Lung (tissue), 12 donors: ENCODE data around the gene BOD1L1. TPM values are rescaled to one million over a fixed set of nuclear protein-coding genes. Genes with fewer than 3 reads are reported as not detected.

Experiments used
- ATAC-seq: fragments of 200-7000 bp; cut with Tn5 transposase; one replicate; pipeline ENCODE4 v1.9.1; 2020; ENCODE audit warnings: moderate number of reproducible peaks; ENCODE audit not compliant: insufficient read depth, low FRiP score
- DNase-seq, 3 donors: peaks; one replicate each; pipeline ENCODE4 v3.0.0-alpha.2; 2013 to 2017
- H3K27ac ChIP-seq, 2 donors: one replicate each; pipeline ENCODE4 v1.5.1; 2013; ENCODE audit warnings: mild to moderate bottlenecking in 2 of 2, moderate library complexity in 2 of 2, control low read depth in 1 of 2, inconsistent platforms in 1 of 2, low read depth in 1 of 2, low read length in 1 of 2
- H3K27me3 ChIP-seq, 3 donors: one replicate each; pipeline ENCODE4 v1.5.1; 2013; ENCODE audit warnings: low read length in 2 of 3; ENCODE audit not compliant: control insufficient read depth in 3 of 3, insufficient read depth in 3 of 3
- H3K36me3 ChIP-seq, 4 donors: one replicate each; pipeline ENCODE4 v1.5.1; 2013; ENCODE audit warnings: low read length in 4 of 4, mild to moderate bottlenecking in 1 of 4, moderate library complexity in 1 of 4; ENCODE audit not compliant: control insufficient read depth in 4 of 4, insufficient read depth in 4 of 4
- H3K4me1 ChIP-seq, 5 donors: one replicate each; pipeline ENCODE4 v1.5.1; 2013; ENCODE audit warnings: low read length in 5 of 5, mild to moderate bottlenecking in 2 of 5, moderate library complexity in 1 of 5; ENCODE audit not compliant: control insufficient read depth in 5 of 5, insufficient read depth in 5 of 5
- H3K4me3 ChIP-seq: one replicate; pipeline ENCODE4 v1.5.1; 2013; ENCODE audit warnings: mild to moderate bottlenecking, control low read depth, moderate library complexity
- H3K9ac ChIP-seq, 2 donors: one replicate each; pipeline ENCODE4 v1.5.1; 2013; ENCODE audit warnings: low read length in 2 of 2, control low read depth in 1 of 2; ENCODE audit not compliant: insufficient read depth in 1 of 2
- H3K9me3 ChIP-seq, 4 donors: one replicate each; pipeline ENCODE4 v1.5.1; 2013; ENCODE audit warnings: low read length in 3 of 4, mild to moderate bottlenecking in 1 of 4, moderate library complexity in 1 of 4; ENCODE audit not compliant: control insufficient read depth in 4 of 4, insufficient read depth in 3 of 4
- CTCF ChIP-seq: IDR thresholded peaks from 2 replicates; pipeline ENCODE4 v1.5.1; 2012; ENCODE audit warnings: mild to moderate bottlenecking; ENCODE audit errors: control extremely low read depth, extremely low read depth
- WGBS, 2 donors: extraction: QIAGEN DNeasy Blood & Tissue Kit; methylation state at CpG; one replicate each; pipeline ENCODE4 v1.1.7; 2013; 5-methylcytosine and 5-hydroxymethylcytosine counted together
- polyA plus RNA-seq, 2 donors: library from polyadenylated mRNA; stranded (reverse); fragments of 200-250 nt; gene quantifications; one replicate each; pipeline ENCODE4 v1.2.1, GENCODE V29; 2013
- total RNA-seq, 2 donors: library from RNA; depleted of rRNA in 1 of 2; stranded (reverse); fragments of >200 nt in 1 of 2; gene quantifications; one replicate each; pipeline ENCODE4 v1.2.1, GENCODE V29; 2014 to 2021
- donor health status: control.
- donor health status: control.
- donor health status: Bipolar disorder and iron deficiency.
- donor health status: healthy.
- donor health status: DM: yes; HTN: yes; CAD: no.

BOD1L1 gene
- total and polyA plus RNA-seq, 4 donors, result 8.5 to 83.9 (median 24.0) TPM

- WGBS, 2 donors, result 12 to 14% methylated on average over 36 of the region's 36 CpGs
- no peaks in the 10 kb centered on the region for H3K36me3 ChIP-seq
- peaks cover 0 to 19% (median 7%) of the 10 kb centered on the region in 4 donors for H3K9me3 ChIP-seq
- H3K27me3 ChIP-seq, result peaks cover 15 to 98% (median 88%) of the 10 kb centered on the region in 3 donors
- no peak for TF ChIP-seq CTCF
- H3K9ac ChIP-seq, result no peak overlapping the region
- H3K4me1 ChIP-seq, result peaks cover 0 to 15% (median 0%) of the 10 kb centered on the region in 5 donors
- DNase-seq (no peak), ATAC-seq (no peak)
- H3K4me3 ChIP-seq, result no peak overlapping the region
- H3K27ac ChIP-seq, result no peak overlapping the region
Measured at GRCh38 chr4:13524504-13525243, 102.9 kb downstream of the BOD1L1 start.

- DNase-seq, result no peak
- WGBS, 2 donors, result 13 to 16% methylated on average over 51 to 59 of the region's 59 CpGs
- ATAC-seq, result no peak
- no peak overlapping the region for H3K4me3 ChIP-seq
- H3K9ac ChIP-seq, result no peak overlapping the region
- H3K4me1 ChIP-seq, result peaks cover 0 to 9% (median 0%) of the 10 kb centered on the region in 5 donors
- peaks cover 15 to 98% (median 86%) of the 10 kb centered on the region in 3 donors for H3K27me3 ChIP-seq
- peaks cover 0 to 19% (median 7%) of the 10 kb centered on the region in 4 donors for H3K9me3 ChIP-seq
- H3K36me3 ChIP-seq, result no peaks in the 10 kb centered on the region
- no peak for TF ChIP-seq CTCF
- H3K27ac ChIP-seq, result no peak overlapping the region
Measured at GRCh38 chr4:13523591-13524503, 103.7 kb downstream of the BOD1L1 start.

- 4 to 10% methylated on average over 17 of the region's 17 CpGs for WGBS, 2 donors
- DNase-seq (no peak), ATAC-seq (no peak)
- Histone ChIP-seq H3K9ac (no peak overlapping the region), H3K27ac (no peak overlapping the region), H3K9me3 (peaks cover 0 to 19% (median 7%) of the 10 kb centered on the region in 4 donors), H3K36me3 (no peaks in the 10 kb centered on the region), H3K4me1 (peaks cover 0 to 9% (median 0%) of the 10 kb centered on the region in 5 donors), H3K4me3 (no peak overlapping the region), H3K27me3 (peaks cover 15 to 98% (median 83%) of the 10 kb centered on the region in 3 donors)
- no peak for TF ChIP-seq CTCF
Measured at GRCh38 chr4:13523105-13523477, 104.4 kb downstream of the BOD1L1 start.
